Tibial nerve (tissue), 3 donors: ENCODE results near the gene DOCK2.

Experiments used
- POLR2A ChIP-seq, 2 donors: fragments of 450-650 bp; IDR thresholded peaks; one replicate each; pipeline ENCODE4 v1.6.1; 2017; ENCODE audit warnings: antibody characterized with exemption in 2 of 2, mild to moderate bottlenecking in 2 of 2, moderate library complexity in 2 of 2
- TF ChIP-seq, protein P1 (sequence below), 5 experiments: fragments of 200-600 bp in 3 of 5; fragments of 450-650 bp in 2 of 5; sonication (generic) in 3 of 5; IDR thresholded peaks; one replicate each; pipeline ENCODE4 v1.5.1; 2016 to 2019; ENCODE audit warnings: antibody characterized with exemption in 5 of 5, mild to moderate bottlenecking in 3 of 5, moderate library complexity in 2 of 5

DNA sequence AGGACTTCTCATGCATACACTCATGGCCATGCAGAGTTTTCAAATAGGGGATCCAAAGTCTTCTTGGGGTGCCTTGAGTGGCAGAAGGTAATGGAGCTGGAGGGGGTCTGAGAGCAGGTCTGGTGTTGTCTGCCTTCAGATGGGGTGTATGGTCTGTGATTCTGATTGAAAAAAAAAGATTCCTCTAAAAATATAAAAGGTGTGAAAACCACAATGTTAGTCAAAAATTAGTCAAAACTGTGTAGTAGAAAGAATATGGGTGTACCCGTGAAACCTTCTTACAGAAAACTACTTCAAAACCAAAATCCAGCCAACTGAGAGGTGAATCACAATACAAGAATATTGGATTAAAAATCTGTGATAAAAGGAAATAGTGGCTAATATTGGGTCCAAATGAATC is 20.1 kb downstream of the DOCK2 start:
- TF ChIP-seq, protein P1, sequence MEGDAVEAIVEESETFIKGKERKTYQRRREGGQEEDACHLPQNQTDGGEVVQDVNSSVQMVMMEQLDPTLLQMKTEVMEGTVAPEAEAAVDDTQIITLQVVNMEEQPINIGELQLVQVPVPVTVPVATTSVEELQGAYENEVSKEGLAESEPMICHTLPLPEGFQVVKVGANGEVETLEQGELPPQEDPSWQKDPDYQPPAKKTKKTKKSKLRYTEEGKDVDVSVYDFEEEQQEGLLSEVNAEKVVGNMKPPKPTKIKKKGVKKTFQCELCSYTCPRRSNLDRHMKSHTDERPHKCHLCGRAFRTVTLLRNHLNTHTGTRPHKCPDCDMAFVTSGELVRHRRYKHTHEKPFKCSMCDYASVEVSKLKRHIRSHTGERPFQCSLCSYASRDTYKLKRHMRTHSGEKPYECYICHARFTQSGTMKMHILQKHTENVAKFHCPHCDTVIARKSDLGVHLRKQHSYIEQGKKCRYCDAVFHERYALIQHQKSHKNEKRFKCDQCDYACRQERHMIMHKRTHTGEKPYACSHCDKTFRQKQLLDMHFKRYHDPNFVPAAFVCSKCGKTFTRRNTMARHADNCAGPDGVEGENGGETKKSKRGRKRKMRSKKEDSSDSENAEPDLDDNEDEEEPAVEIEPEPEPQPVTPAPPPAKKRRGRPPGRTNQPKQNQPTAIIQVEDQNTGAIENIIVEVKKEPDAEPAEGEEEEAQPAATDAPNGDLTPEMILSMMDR (IDR thresholded peaks at IDR 0.05) = no peak
- TF ChIP-seq POLR2A (IDR thresholded peaks at IDR 0.05) = no peak
